ENCODE results near the gene CENPS.
"Not testable (repeated sequence)": the region's sequence is repeated elsewhere in the genome, so short reads cannot be mapped to it uniquely, and the experiment has no call there.

Gene CENPS

DNA sequence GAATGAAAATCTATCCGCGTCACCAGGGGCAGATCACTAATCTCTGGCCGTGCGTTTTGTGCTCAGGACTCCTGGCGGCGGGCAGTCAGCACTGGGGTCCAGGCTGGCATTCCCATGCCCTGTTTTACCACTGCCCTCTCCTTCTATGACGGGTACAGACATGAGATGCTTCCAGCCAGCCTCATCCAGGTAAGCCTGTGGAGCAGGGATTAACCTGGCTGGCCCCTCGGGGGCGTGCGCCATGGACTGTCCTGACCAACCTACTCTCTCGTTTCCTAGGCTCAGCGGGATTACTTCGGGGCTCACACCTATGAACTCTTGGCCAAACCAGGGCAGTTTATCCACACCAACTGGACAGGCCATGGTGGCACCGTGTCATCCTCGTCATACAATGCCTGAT lies 10.9 kb upstream of the CENPS start:
- no peak for DNase-seq (ENCODE audit: low read depth in 3 of 3)

DNA sequence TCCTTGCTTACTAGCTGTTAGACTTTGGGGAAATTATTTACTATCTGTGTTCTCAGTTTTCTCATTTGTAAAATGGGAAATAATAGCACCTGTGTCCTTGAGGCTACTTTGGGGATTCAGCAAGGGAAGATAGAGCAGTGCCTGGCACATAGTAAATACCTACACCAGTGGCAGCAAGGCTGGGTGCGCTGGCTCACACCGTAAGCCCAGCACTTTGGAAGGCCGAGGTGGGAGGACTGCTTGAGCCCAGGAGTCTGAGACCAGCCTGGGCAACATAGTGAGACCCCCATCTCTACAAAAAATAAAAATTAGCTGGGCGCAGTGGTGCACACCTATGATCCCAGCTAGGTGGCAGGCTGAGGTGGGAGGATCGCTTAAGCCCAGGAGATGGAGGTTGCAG lies 8.6 kb upstream of the CENPS start:
- DNase-seq (ENCODE audit: low read depth in 3 of 3): no peak

DNA sequence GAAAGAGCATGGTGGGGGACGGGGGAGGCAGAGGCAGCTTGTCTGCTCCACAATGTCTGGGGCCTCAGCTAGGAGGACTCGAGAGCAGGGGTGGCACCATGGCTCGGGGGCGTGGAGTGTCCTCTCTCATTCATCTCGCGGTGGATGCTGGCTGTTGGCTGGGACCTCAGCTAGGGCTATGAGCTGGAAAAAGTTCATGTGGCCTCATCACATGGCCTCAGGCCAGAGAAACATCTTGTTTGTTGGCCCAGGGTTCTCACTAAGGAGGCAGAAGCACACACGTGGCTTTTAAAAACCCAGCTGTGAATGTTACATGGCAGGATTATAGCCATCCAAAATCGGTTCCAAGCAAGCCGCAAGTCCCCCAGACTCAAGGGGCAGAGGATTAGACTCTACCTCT lies 6.2 kb upstream of the CENPS start:
- no peak for DNase-seq (ENCODE audit: low read depth in 3 of 3)

DNA sequence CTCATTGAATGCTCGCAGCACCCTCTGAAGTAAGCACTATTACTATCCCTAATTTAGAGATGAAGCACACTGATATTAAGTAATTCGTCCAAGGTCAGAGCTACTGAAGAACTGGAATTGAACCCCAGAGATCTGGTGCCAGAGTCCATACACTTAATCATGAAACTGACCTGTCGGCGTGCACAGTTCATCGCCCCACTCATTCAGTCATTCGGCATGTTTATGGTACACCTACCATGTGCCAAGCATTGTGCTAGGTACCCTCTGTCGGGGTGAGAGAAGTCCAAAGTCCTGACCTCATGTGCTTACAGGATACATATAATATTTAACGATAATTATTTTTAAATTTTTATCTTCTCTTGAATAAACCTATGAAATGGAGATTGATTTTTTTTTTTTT lies 5.6 kb upstream of the CENPS start:
- no peak for DNase-seq (ENCODE audit: low read depth in 3 of 3)

DNA sequence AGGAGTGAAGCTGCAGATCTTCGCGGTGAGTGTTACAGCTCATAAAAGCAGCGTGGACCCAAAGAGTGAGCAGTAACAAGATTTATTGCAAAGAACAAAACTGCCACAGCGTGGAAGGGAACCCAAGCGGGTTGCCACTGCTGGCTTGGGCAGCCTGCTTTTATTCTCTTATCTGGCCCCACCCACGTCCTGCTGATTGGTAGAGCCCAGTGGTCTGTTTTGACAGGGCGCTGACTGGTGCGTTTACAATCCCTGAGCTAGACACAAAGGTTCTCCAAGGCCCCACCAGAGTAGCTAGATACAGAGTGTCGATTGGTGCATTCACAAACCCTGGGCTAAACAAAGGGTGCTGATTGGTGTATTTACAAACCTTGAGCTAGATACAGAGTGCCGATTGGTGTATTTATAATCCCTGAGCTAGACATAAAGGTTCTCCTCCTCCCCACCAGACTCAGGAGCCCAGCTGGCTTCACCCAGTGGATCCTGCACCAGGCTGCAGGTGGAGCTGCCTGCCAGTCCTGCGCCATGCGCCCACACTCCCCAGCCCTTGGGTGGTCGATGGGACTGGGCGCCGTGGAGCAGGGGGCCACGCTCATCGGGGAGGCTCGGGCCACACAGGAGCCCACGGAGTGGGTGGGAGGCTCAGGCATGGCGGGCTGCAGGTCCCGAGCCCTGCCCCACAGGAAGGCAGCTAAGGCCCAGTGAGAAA lies 4.3 kb upstream of the CENPS start:
- DNase-seq (ENCODE audit: low read depth in 3 of 3): not testable (repeated sequence)

DNA sequence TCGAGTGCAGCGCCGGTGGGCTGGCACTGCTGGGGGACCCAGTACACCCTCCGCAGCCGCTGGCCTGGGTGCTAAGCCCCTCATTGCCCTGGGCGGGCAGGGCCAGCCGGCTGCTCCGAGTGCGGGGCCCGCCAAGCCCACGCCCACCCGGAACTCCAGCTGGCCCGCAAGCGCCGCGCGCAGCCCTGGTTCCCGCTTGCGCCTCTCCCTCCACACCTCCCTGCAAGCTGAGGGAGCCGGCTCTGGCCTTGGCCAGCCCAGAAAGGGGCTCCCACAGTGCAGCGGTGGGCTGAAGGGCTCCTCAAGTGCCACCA lies 3.7 kb upstream of the CENPS start:
- not testable (repeated sequence) for DNase-seq (ENCODE audit: low read depth in 3 of 3)

DNA sequence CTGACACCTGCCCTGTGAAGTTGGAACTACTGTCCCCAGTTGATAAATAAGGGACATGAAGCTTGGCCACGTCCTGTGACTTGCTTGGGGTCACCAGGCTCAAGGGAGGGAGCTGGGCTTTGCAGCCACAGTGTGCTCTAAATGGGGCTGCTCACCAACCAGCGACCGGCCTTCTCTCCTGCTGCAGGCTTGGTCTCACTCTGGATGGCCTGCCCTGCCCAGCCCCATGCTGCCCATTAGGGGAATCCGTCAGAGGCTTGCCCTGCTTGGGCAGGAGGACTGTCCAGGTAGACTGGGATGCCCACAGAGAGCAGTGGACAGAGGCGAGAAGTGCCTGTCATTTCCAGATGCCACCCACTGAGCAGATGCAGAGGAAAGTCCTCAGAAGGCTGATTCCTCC lies 1.2 kb upstream of the CENPS start:
- no peak for DNase-seq (ENCODE audit: low read depth in 3 of 3)

DNA sequence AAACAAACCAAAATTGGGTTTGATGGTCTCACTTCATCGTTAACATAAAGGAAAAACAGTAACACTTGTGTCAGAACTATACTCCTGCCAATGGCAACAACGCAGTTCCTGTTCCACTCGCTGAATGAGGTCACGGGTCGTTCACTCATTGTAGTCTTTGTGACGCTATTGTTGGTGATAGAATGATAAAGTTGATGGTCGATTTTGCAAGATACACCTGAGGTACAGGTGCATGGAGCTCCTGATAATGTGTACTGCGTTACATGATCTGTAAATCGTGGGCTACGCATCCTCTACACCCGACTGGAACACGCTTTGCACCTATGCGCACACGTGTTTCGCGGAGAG lies 391 bp upstream of the CENPS start:
- no peak for DNase-seq (ENCODE audit: low read depth in 3 of 3)

DNA sequence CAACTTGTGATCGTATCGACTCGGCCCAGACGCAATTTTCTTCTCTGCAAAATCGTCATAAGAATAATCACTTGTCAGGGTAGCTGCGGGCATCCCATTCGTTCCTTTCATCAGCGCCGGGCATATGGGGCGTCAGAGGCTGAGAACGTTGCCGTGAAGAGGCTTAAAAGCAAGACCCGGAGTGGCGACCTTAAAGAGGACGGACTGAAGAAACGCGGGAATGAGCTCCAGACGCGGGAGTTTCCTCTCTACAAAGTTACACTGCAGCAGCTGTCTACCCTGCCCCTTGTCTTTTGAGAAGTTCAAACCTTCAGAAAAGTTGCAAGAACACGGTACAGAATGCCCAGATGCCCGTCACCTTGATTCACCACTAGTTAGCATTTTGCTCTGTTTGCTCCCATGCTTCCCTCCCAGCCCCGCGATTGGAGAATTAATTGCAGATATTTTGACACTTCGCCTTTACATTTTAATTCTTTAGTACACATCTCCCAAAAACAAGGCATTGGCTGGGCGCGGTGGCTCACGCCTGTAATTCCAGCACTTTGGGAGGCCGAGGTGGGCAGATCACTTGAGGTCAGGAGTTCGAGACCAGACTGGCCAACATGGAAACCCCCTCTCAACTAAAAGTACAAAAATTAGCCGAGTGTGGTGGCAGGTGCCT lies 967 bp downstream of the CENPS start:
- no peak for DNase-seq (ENCODE audit: low read depth in 3 of 3)

DNA sequence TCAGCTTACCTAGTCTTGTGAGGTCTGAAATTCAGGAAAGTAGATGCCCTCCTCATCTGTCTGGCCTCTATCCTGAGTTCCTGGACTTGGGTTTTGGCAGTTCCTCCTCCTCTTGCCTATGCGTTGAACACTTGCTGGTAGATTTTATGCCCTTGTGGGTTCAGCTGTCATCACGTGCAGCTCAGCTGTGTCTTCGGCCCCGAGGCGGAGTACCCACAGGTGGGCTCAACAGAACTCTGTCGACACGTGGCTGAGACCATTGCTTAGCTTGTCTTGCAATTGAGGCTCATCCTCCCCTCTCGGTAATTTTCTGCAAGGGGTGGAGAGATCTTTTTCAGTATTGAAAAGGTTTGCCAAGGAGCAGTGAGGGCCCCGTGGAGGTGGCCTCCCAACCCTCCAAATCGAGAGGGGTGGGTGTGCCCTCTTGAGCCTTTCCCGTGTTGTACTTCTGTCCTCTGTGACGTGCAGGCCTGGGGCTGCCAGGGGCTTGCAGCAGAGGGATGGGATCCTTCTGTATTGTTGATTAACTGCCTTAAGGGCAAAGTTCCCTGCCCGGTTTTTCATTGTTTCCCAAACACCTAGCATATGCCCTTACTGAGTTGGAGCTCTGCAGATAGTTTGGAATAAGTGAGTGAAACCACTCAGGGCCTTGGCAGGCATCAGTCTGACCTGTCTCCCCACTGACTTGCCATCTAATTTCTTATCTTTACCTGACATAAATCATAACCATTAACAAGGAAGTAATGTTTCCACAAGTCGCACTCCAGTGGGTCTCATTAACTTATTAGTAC lies 2.9 kb downstream of the CENPS start:
- no peak for DNase-seq (ENCODE audit: low read depth in 3 of 3)

DNA sequence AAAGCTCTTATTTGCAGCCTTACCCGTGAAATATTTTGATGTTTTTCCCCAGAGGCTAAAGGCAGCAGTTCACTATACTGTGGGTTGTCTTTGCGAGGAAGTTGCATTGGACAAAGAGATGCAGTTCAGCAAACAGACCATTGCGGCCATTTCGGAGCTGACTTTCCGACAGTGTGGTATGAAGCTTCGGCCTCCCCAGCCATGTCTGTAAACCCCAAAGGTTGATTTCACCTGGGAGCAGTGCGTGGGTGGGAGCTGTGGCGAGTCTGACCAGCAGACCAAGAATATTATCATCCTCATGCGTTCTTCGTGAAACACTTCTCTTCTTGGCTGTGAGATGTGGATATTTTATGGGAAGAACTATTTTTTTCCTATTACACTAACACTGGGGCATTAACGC lies 3.6 kb downstream of the CENPS start:
- no peak for DNase-seq (ENCODE audit: low read depth in 3 of 3)

DNA sequence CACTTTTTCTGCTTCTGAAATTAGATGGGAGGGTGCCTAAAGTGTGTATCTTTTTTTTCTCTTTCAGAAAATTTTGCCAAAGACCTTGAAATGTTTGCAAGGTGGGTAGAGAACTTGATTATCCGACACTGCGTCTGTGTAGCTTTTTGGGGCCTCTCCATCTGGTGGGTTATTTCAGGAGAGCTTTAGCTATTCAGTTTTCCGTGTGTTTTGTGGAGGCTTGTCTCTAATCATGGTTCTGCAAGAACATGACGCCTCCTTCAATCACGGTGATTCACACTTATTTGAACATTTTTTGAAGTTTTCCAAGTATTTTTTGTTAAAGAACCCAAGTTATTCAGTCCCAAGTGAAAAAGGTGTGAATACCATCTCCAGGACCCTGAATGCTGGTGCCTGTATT lies 4.4 kb downstream of the CENPS start:
- DNase-seq (ENCODE audit: low read depth in 3 of 3): no peak

DNA sequence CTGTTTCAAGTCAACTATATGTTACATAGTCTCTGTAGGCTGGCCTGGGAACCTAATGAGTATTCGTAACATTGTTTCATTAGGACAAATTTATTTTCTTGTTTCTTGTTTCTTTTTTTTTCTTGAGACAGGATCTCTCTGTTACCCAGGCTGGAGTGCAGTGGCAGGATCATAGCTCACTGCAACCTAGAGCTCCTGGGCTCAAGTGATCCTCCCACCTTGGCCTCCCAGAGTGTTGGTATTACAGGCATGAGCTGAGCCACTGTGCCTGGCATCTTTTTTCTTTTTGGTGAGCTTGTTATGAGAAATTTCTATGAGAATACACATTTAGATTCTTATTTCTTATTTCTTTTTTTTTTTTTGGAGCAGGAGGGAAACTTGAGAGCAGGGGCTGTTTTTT lies 6.8 kb downstream of the CENPS start:
- no peak for DNase-seq (ENCODE audit: low read depth in 3 of 3)

DNA sequence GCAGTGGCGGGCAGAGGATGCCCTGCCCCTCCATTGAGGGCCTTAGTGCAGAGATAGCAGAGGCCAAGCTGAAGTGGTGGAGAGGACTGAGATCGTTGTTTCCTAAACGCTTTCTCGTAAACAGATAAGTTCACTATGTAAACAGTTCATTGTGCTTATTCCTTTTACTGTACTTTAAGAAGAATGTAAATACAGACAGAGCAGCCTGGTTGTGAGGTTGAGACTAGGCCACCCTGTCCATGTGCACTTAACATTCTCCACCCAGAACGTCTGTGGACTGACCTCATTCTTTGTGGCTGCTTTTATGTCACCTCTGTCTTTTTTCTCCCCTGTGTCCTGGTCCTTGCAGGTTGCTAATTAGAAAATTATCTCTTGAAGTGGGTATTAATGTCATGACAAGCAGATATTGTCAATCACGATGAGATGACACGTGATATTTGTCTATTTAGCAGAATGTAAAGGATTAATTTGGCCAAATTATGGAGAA lies 8.5 kb downstream of the CENPS start:
- no peak for DNase-seq (ENCODE audit: low read depth in 3 of 3)

DNA sequence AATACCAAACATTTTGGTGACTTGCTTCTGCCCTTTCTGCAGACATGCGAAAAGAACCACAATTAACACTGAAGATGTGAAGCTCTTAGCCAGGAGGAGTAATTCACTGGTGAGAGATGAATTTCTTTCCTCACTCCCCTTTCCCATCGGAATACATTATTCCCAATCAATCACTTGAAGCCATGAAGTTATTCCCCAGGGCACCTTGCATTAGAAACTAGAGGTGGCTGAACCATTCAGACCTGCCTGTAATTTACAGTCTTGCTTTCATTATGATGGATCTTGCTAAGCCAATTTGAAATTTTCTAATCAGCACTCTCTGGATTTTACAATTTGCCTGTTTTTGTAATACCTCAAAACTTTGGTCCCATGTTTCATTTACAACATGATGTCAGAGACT lies 10.1 kb downstream of the CENPS start:
- no peak for DNase-seq (ENCODE audit: low read depth in 3 of 3)

DNA sequence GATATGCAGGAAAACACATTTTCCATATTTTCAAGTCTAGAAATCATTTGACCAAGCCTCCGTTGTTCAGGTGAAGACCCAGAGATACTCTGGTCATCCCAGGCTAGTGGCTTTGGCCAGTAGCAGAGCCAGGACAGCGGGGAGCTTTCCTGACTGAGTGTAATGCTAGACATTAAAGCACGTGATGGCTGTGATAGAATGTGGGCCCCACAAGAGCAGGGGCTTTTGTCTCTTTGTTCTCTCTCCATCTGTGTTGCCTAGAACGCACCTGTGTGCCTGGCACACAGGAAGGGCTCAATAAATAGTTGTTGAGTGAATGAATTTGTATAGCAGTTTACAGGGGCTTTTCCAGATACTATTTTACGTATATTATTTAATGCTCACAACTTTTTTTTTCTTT lies 10.6 kb downstream of the CENPS start:
- DNase-seq (ENCODE audit: low read depth in 3 of 3): no peak

DNA sequence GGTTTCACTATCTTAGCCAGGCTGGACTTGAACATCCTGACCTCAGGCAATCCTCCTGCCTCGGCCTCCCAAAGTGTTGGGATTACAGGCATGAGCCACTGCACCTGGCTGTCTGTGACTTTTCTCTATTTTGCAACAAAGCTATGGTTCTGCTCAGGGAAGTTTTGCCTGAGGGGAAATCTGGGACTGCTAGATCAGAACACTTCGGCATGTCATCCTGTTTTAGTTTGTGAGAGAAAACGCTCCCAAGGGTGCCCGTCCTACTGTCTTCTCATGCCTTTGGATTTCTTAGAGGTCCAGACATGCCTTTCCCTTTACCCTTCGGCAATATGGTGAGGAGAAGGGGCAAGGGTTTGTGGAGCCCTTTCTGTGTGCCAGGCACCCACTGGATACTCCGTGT lies 14.0 kb downstream of the CENPS start:
- no peak for DNase-seq (ENCODE audit: low read depth in 3 of 3)

DNA sequence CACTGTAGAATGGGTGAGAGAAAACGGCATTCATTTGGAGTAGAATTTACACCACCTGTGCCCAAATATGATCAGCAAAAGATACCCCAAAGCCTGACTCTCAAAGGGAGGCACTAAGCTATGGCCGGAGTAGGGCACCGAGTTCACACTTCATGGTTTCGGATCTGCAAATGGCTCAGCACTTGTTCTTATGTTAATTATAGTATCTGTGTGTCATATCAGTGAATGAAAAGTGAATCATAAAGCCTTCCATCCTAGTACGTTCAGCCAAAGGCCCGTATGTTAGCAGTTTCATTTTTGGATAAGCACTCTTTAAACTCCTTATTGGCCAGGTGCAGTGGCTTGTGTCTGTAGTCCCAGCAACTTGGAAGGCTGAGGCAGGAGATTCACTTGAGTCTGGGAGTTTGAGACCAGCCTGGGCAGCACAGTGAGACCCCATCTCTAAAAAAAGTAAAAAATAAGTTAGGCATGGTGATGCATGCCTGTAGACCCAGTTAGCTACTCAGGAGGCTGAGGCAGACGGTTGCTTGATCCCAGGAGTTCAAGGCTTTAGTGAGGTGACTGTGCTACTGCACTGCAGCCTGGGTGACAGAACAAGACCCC lies 14.7 kb downstream of the CENPS start:
- DNase-seq (ENCODE audit: low read depth in 3 of 3): no peak

DNA sequence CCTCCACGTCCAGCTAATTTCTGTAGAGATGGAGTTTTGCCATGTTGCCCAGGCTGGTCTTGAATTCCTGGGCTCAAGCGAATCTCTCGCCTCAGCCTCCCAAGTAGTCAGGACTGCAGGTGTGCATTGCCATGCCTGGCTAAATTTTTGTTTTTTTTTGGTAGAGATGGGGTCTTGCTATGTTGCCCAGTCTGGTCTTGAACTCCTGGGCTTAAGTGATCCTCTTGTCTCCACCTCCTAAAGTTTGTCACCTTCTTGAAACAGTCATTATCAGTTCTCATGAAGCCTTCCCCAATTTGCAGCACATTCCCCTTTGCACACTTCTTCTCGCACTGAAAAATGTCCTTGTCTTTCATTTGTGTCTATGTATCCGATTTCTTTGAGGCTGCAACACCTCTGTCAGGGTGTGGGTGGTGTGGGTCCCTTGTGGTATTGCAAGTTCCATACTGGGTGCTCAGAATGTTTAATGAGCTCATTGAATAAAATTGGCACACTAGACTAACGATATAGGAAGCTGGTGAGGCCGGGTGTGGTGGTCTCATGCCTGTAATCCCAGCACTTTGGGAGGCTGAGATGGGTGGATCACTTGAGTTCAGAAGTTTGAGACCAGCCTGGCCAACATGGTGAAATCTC lies 16.7 kb downstream of the CENPS start:
- no peak for DNase-seq (ENCODE audit: low read depth in 3 of 3)

DNA sequence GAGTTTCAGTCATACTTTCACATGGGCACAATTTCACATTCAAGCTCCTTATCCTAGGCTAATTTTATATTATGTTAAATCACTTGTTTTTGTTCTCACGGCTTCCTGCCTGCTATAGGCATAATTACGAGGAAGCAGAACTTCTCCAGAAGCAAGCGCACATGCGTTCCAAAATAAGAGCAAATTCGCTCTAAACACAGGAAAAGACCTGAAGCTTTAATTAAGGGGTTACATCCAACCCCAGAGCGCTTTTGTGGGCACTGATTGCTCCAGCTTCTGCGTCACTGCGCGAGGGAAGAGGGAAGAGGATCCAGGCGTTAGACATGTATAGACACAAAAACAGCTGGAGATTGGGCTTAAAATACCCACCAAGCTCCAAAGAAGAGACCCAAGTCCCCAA lies 19.5 kb downstream of the CENPS start, which contains the start of gene CORT:
CORT (plus strand) TSS at position 281 of the 400 bp plus-strand sequence. CDS start 193 bp downstream, outside the sequence.
- no peak for DNase-seq (ENCODE audit: low read depth in 3 of 3)

DNA sequence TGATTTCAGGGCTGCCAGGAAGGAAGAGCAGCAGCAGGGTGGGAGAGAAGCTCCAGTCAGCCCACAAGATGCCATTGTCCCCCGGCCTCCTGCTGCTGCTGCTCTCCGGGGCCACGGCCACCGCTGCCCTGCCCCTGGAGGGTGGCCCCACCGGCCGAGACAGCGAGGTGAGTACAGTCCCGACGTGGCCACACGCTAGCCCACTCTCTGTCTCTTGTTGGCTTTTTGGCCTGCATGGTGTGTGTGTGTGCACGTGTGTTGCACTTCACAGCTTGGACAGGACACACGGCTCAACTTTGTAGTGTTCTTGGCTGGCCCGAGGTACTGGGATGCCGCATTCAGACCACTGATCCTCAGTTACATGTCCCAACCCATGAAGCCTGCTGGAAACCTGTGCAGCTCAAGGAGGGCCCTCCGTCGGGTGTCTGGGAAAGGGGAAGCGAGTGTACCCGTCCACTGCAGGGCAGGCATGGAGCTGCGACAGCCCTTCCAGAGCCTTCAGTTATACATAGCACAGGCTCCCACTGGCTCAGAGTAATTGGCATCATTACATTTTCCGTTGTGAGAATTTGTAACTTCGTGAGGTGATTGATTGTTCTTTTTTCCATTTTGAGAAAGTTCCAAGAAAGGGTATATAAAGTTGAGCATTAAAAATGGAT lies 20.1 kb downstream of the CENPS start:
- no peak for DNase-seq (ENCODE audit: low read depth in 3 of 3)

DNA sequence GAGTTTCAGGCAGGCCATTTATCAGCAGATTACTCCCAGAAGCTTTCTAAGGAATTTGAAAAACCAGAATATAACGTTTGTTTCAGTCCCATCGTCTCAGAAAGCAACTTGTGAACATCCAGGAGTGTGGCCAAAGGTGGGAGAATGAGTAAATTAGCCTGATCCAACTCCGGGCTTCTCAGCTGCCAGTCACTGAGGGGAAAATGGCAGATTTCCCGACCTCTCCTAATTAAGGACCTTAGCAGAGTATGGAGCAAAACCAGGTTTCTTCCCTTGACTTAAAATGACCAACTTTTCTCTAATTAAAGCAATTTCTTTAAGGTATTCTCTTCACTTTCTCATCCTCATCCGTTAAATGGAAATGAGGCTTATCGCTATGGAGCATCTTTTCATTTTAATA lies 20.6 kb downstream of the CENPS start:
- no peak for DNase-seq (ENCODE audit: low read depth in 3 of 3)
